A673 (cell line): ENCODE results near the gene KCNIP4. TPM values are rescaled to one million over a fixed set of nuclear protein-coding genes. Genes with fewer than 3 reads are reported as not detected.

Source experiments
- BruUV-seq: library from RNA; stranded (reverse); fragments of 400-500 nt; replicated peaks from 2 replicates; lab custom pipeline; 2021; lab: Mats Ljungman, UMichigan
- CTCF ChIA-PET: fragments of 300-600 bp; sonication (Branson Sonifier 250); formaldehyde crosslinking; loops from one replicate; lab custom pipeline; 2022; ENCODE audit warnings: antibody characterized with exemption; lab: Charles Lee
- POLR2A ChIA-PET: fragments of 300-600 bp; sonication (Branson Sonifier 250); formaldehyde crosslinking; loops from one replicate; lab custom pipeline; 2022; ENCODE audit warnings: antibody characterized with exemption; ENCODE audit not compliant: low non-redundant PET; lab: Charles Lee
- DNase-seq: peaks from one replicate; pipeline ENCODE4 v3.0.0-alpha.2; 2015; ENCODE audit warnings: low spot score
- H3K27ac ChIP-seq: fragments of 200-600 bp; sonication (generic); 2 replicates; pipeline ENCODE4 v1.5.1; 2016; ENCODE audit warnings: mixed run types, low read depth, mild to moderate bottlenecking, mixed read lengths, antibody characterized with exemption, low read length; ENCODE audit not compliant: poor library complexity, severe bottlenecking
- H3K27me3 ChIP-seq: fragments of 200-600 bp; sonication (generic); replicated peaks from 2 replicates; pipeline ENCODE4 v1.6.1; 2017; ENCODE audit warnings: mixed run types, low read depth, mild to moderate bottlenecking, mixed read lengths, antibody characterized with exemption, low read length; ENCODE audit not compliant: insufficient read depth, poor library complexity
- H3K36me3 ChIP-seq: fragments of 200-600 bp; sonication (generic); 2 replicates; pipeline ENCODE4 v1.6.1; 2016; ENCODE audit warnings: mixed run types, mild to moderate bottlenecking, mixed read lengths, antibody characterized with exemption, low read length; ENCODE audit not compliant: insufficient read depth, poor library complexity, severe bottlenecking
- H3K4me1 ChIP-seq: fragments of 200-600 bp; sonication (generic); 2 replicates; pipeline ENCODE4 v1.6.1; 2017; ENCODE audit warnings: mixed run types, mild to moderate bottlenecking, mixed read lengths, antibody characterized with exemption, low read length; ENCODE audit not compliant: insufficient read depth, poor library complexity, severe bottlenecking
- H3K4me3 ChIP-seq: fragments of 200-600 bp; sonication (generic); 2 replicates; pipeline ENCODE4 v1.5.1; 2016; ENCODE audit warnings: low read depth, mixed run types, mild to moderate bottlenecking, mixed read lengths, low read length; ENCODE audit not compliant: poor library complexity, severe bottlenecking
- H3K9me3 ChIP-seq: fragments of 200-600 bp; sonication (generic); 2 replicates; pipeline ENCODE4 v1.6.1; 2016; ENCODE audit warnings: mixed run types, low read depth, mild to moderate bottlenecking, mixed read lengths, antibody characterized with exemption, low read length; ENCODE audit not compliant: poor library complexity, severe bottlenecking
- EZH2 ChIP-seq: fragments of 200-600 bp; sonication (generic); IDR thresholded peaks from 2 replicates; pipeline ENCODE4 v1.6.1; 2017; ENCODE audit warnings: borderline replicate concordance, low read depth, mild to moderate bottlenecking, mixed read lengths, antibody characterized with exemption, low read length; ENCODE audit not compliant: poor library complexity, severe bottlenecking
- intact Hi-C: fragments of 100-400 bp; cut with micrococcal nuclease; formaldehyde crosslinking; loops from one replicate; pipeline ENCODE4 v1.10.0; 2022; ENCODE audit not compliant: unreplicated experiment
- total RNA-seq: library from RNA; stranded (reverse); gene quantifications from 2 replicates; pipeline ENCODE4 v1.2.3, GENCODE V29; 2021
- TF ChIP-seq, protein P1 (sequence below): fragments of 300-800, 200-600 bp; sonication (generic); conservative IDR thresholded peaks from 2 replicates; pipeline ENCODE4 v1.5.1; 2017; ENCODE audit warnings: low read depth, mild to moderate bottlenecking, antibody characterized with exemption, low read length, moderate library complexity, mixed read lengths

Gene KCNIP4
- total RNA-seq, 1 experiment from 2014 or later, result not detected

DNA sequence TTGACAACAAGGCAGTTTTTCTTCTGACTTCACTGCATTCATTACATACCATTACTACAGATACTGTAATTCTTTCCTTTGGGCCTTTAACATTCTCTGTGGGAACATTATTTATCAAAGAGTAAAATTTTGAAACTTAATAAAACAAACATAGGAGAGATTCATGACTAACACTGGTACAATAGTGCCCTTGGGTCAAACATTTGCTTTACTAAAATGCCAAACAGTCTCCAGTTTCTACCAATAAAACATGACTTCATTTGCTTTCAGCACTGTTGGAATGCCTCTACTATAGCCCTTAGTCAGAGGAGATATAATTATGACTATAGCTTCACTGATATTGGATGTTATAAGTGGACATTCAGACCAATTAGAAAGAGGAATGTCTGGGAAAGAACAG, 766.9 kb downstream of the KCNIP4 start:
- H3K4me1 ChIP-seq, result no peaks in the 10 kb centered on the region
- TF ChIP-seq EZH2, result no peak
- TF ChIP-seq, protein P1, sequence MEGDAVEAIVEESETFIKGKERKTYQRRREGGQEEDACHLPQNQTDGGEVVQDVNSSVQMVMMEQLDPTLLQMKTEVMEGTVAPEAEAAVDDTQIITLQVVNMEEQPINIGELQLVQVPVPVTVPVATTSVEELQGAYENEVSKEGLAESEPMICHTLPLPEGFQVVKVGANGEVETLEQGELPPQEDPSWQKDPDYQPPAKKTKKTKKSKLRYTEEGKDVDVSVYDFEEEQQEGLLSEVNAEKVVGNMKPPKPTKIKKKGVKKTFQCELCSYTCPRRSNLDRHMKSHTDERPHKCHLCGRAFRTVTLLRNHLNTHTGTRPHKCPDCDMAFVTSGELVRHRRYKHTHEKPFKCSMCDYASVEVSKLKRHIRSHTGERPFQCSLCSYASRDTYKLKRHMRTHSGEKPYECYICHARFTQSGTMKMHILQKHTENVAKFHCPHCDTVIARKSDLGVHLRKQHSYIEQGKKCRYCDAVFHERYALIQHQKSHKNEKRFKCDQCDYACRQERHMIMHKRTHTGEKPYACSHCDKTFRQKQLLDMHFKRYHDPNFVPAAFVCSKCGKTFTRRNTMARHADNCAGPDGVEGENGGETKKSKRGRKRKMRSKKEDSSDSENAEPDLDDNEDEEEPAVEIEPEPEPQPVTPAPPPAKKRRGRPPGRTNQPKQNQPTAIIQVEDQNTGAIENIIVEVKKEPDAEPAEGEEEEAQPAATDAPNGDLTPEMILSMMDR, result no peak
- H3K27ac ChIP-seq, result no peak overlapping the region
- no peaks in the 10 kb centered on the region for H3K9me3 ChIP-seq
- no peaks in the 10 kb centered on the region for H3K27me3 ChIP-seq
- POLR2A ChIA-PET, result no interaction called here
- no TSS peak for BruUV-seq
- intact Hi-C loops, result no loop called here
- H3K4me3 ChIP-seq, result no peak overlapping the region
- H3K36me3 ChIP-seq, result no peaks in the 10 kb centered on the region
- no peak for DNase-seq
- CTCF ChIA-PET, result no interaction called here

DNA sequence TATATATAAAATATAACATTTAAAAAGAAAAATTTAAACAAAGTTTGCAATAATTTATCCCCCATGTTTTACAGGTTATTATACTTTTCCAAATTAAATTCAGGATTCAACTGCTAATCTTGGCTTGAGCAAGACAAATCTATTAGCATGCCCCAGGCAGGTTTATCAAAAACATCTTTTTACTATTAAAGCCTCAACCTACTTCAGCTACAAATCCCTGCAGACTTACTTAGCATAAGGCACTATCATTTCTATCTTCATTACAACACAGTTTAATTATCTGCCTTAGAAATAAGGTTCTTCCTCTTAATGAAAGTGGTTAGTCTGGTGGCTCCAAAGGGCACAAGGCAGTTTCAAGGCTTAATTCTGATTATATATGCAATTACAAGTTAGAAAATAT, 770.7 kb downstream of the KCNIP4 start:
- ChIA-PET CTCF (no interaction called here), POLR2A (no interaction called here)
- Histone ChIP-seq H3K4me1 (no peaks in the 10 kb centered on the region), H3K4me3 (no peak overlapping the region), H3K27me3 (no peaks in the 10 kb centered on the region), H3K36me3 (no peaks in the 10 kb centered on the region), H3K27ac (no peak overlapping the region), H3K9me3 (no peaks in the 10 kb centered on the region)
- no peak for TF ChIP-seq EZH2
- TF ChIP-seq, protein P1, result no peak
- no TSS peak for BruUV-seq
- intact Hi-C loops, result no loop called here
- no peak for DNase-seq

DNA sequence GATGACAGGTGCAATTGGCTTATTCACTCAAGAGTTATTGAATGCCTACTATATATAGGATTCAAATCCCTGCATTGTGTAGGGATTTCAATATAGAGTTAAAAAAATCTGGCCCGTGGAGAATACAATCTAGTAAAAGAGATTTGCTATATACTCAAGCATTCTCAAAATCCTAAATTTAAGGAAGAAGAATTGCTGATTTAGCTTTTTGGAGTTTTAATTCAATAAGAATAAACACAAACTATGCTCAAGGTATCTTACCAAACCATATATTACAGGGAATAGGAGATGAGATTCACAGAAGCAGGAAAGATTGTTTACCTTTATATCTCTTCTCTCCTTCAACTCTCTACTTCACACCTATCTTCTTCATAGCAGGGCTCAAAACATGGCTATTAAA, 771.5 kb downstream of the KCNIP4 start:
- Histone ChIP-seq H3K9me3 (no peaks in the 10 kb centered on the region), H3K4me1 (no peaks in the 10 kb centered on the region), H3K36me3 (no peaks in the 10 kb centered on the region), H3K27me3 (no peaks in the 10 kb centered on the region), H3K27ac (no peak overlapping the region), H3K4me3 (no peak overlapping the region)
- no TSS peak for BruUV-seq
- no peak for TF ChIP-seq EZH2
- TF ChIP-seq, protein P1, result no peak
- DNase-seq, result no peak
- ChIA-PET CTCF (no interaction called here), POLR2A (no interaction called here)
- intact Hi-C loops, result no loop called here
